KMS-11 (cell line): ENCODE results near the gene NUDCD3.

Source experiments
- H2AFZ ChIP-seq: fragments of 200-600 bp; sonication (generic); 2 replicates; pipeline ENCODE4 v1.6.1; 2016; ENCODE audit warnings: antibody characterized with exemption, mixed run types, low read depth
- H3K27ac ChIP-seq: fragments of 200-600 bp; sonication (generic); 2 replicates; pipeline ENCODE4 v1.6.1; 2016; ENCODE audit warnings: mild to moderate bottlenecking, mixed run types
- H3K27me3 ChIP-seq: fragments of 200-600 bp; sonication (generic); 2 replicates; pipeline ENCODE4 v1.6.1; 2017; ENCODE audit warnings: mild to moderate bottlenecking, low read depth, mixed run types, moderate library complexity; ENCODE audit not compliant: insufficient read depth
- H3K36me3 ChIP-seq: fragments of 200-600 bp; sonication (generic); 2 replicates; pipeline ENCODE4 v1.6.1; 2017; ENCODE audit warnings: mild to moderate bottlenecking, mixed run types; ENCODE audit not compliant: insufficient read depth
- H3K4me1 ChIP-seq: fragments of 200-600 bp; sonication (generic); 2 replicates; pipeline ENCODE4 v1.6.1; 2016; ENCODE audit warnings: mild to moderate bottlenecking, low read depth, mixed run types; ENCODE audit not compliant: poor library complexity, severe bottlenecking
- H3K4me2 ChIP-seq: fragments of 200-600 bp; sonication (generic); 2 replicates; pipeline ENCODE4 v1.7.0; 2016; ENCODE audit warnings: mild to moderate bottlenecking, mixed run types
- H3K4me3 ChIP-seq: fragments of 200-600 bp; sonication (generic); IDR thresholded peaks from 2 replicates; pipeline ENCODE4 v1.6.1; 2017; ENCODE audit warnings: low read depth, low read length, mixed read lengths; ENCODE audit not compliant: insufficient read depth
- H3K79me2 ChIP-seq: fragments of 200-600 bp; sonication (generic); 2 replicates; pipeline ENCODE4 v1.6.1; 2016; ENCODE audit warnings: low read depth, mixed run types; ENCODE audit not compliant: insufficient read depth
- H3K9ac ChIP-seq: fragments of 200-600 bp; sonication (generic); 2 replicates; pipeline ENCODE4 v1.6.1; 2016; ENCODE audit warnings: mild to moderate bottlenecking, mixed run types
- H4K20me1 ChIP-seq: fragments of 200-600 bp; sonication (generic); 2 replicates; pipeline ENCODE4 v1.6.1; 2016; ENCODE audit warnings: mild to moderate bottlenecking, mixed run types; ENCODE audit not compliant: insufficient read depth
- CTCF ChIP-seq: fragments of 200-600 bp; sonication (generic); conservative IDR thresholded peaks from 2 replicates; pipeline ENCODE4 v1.6.1; 2017; ENCODE audit warnings: low read depth, mild to moderate bottlenecking, antibody characterized with exemption, low read length, moderate library complexity, mixed read lengths

The NUDCD3 gene

DNA sequence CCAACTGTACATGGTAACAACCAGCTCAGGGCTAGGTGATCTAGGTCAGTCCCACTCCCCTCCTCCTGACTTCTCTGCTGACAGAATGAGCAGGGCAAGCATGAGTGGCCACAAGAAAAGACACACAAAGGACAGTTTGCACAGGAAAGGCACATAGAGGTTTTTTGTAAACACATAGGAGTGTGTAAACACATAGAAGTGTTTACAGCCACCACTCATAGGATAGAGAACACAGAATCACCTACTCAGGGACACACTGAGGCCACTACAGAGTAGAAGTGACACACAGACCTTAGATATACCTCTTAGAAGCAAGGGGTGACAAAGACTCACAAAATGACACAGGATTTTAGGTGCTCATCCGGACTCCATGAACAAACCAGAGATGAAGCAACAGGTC, 19.0 kb downstream of the NUDCD3 start:
- TF ChIP-seq CTCF, result no peak
- H3K27ac ChIP-seq, result no peak overlapping the region
- H2AFZ ChIP-seq, result no peak overlapping the region
- peaks cover 28% of the 10 kb centered on the region for H3K4me1 ChIP-seq
- no peaks in the 10 kb centered on the region for H3K27me3 ChIP-seq
- peaks cover 6% of the 10 kb centered on the region; the same call in 1 of the 2 replicates for H3K36me3 ChIP-seq
- H4K20me1 ChIP-seq, result no peaks in the 10 kb centered on the region
- no peak overlapping the region for H3K4me2 ChIP-seq
- H3K9ac ChIP-seq, result no peak overlapping the region
- H3K79me2 ChIP-seq, result peaks cover 17% of the 10 kb centered on the region; the same call in 1 of the 2 replicates
- no peak overlapping the region for H3K4me3 ChIP-seq

- TF ChIP-seq CTCF, result no peak
- Histone ChIP-seq H3K27me3 (no peaks in the 10 kb centered on the region), H3K27ac (no peak overlapping the region), H3K4me2 (peak overlapping the region; percentile 13), H3K9ac (no peak overlapping the region), H3K79me2 (peaks cover 17% of the 10 kb centered on the region; the same call in 1 of the 2 replicates), H2AFZ (no peak overlapping the region), H4K20me1 (no peaks in the 10 kb centered on the region), H3K4me1 (peaks cover 28% of the 10 kb centered on the region), H3K36me3 (peaks cover 6% of the 10 kb centered on the region; the same call in 1 of the 2 replicates), H3K4me3 (no peak overlapping the region)
These were observed 19.7 kb downstream of the NUDCD3 start for GRCh38 chr7:44470628-44471245.

DNA sequence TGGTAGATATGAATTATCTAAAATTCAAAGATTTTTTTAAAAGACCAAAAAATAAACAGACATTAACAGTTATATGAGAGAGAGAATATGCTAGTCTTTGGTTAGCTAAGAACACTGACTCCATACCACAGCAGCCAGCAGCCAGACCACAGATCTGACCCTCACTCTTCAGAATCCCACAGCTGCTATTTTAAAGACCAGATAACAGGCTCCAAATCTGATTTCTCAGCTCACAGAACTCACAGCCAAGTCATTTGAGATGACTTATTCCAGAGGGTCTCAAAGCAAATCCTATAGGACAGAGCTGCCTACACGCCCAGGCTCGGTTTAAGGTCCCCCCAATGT, 20.4 kb downstream of the NUDCD3 start:
- peaks cover 6% of the 10 kb centered on the region; the same call in 1 of the 2 replicates for H3K36me3 ChIP-seq
- no peak overlapping the region for H3K4me3 ChIP-seq
- H3K79me2 ChIP-seq, result peaks cover 17% of the 10 kb centered on the region; the same call in 1 of the 2 replicates
- H3K27me3 ChIP-seq, result no peaks in the 10 kb centered on the region
- H3K4me2 ChIP-seq, result peak overlapping the region; percentile 13
- no peaks in the 10 kb centered on the region for H4K20me1 ChIP-seq
- no peak overlapping the region for H3K9ac ChIP-seq
- no peak for TF ChIP-seq CTCF
- no peak overlapping the region for H2AFZ ChIP-seq
- H3K27ac ChIP-seq, result no peak overlapping the region
- H3K4me1 ChIP-seq, result peaks cover 28% of the 10 kb centered on the region

DNA sequence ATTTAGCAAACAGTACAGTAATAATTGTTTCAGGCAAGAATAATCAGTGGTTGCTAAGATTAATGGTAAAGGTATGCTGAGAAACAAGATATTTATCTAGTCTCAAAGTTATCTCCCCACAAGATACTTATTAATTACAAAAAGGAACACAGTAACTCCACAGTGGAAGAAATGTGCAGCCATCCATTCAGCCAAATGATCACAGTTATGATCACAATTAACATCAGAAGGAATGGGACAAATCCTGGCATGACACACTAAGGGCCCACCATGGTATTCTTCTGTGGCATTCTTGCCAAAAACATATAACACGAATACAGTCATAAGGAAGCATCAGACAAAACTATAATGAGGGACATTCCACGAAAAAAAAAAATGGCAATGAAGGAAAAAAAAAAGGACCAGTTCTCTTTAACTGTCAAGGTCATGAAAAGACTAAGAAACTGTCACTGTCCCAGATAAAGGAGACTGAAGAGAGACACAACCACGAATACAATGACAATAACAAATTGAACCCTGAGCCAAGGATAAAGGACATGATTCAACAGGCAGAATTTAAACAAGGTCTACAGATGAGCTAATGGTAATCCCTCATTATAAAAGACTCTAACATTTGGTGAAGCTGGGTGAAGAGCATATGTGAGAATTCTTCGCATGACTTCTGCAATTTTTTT, 20.9 kb downstream of the NUDCD3 start:
- Histone ChIP-seq H3K4me1 (peaks cover 28% of the 10 kb centered on the region), H3K4me2 (peak overlapping the region; percentile 13; the same call in 1 of the 2 replicates), H3K27me3 (no peaks in the 10 kb centered on the region), H3K27ac (no peak overlapping the region), H3K36me3 (peaks cover 6% of the 10 kb centered on the region; the same call in 1 of the 2 replicates), H2AFZ (no peak overlapping the region), H3K4me3 (no peak overlapping the region), H3K9ac (no peak overlapping the region), H3K79me2 (peaks cover 17% of the 10 kb centered on the region; the same call in 1 of the 2 replicates), H4K20me1 (no peaks in the 10 kb centered on the region)
- TF ChIP-seq CTCF, result no peak
